Right lobe of liver (tissue), 4 donors: ENCODE results near the gene PARP3.

Source experiments
- CTCF ChIP-seq, 4 donors: fragments of 200-600 bp in 3 of 4; fragments of 450-650 bp in 1 of 4; IDR thresholded peaks; one replicate each; pipeline versions ENCODE4 v1.5.1 to v1.8.0; 2016 to 2022; ENCODE audit warnings: antibody characterized with exemption in 4 of 4, mild to moderate bottlenecking in 2 of 4
- POLR2A ChIP-seq: fragments of 450-650 bp; IDR thresholded peaks from one replicate; pipeline ENCODE4 v1.6.1; 2017; ENCODE audit warnings: antibody characterized with exemption, mild to moderate bottlenecking
- donor health status: DM: no; HTN: no; CAD: no.
- donor health status: DM: no; HTN: no; CAD: no.
- donor health status: DM: no; HTN: yes; CAD: no.

DNA sequence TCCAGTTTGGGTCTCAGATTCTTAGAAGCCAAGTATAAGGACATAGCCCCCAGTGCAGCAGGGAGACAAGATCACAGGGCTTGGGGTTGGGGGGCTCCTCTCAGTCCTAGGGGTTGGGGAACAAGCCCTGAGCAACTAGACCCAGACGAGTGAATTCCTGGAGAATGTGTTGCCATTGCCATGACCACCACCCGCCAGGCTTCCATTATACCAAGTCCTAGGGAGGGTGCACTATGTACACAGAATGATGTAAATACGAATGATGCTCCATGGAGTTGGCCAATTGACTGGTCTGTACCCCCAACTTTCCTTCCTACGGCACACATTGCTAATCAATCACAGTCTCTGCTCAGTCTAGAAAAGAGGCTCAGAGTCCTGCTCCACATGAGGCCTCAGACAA is 47.8 kb upstream of the PARP3 start:
- TF ChIP-seq CTCF (IDR thresholded peaks at IDR 0.05) (no peak), POLR2A (no peak)
